ENCODE measurements around the gene NTHL1.
"Not testable (repeated sequence)": the region's sequence is repeated elsewhere in the genome, so short reads cannot be mapped to it uniquely, and the experiment has no call there.

Gene NTHL1

DNA sequence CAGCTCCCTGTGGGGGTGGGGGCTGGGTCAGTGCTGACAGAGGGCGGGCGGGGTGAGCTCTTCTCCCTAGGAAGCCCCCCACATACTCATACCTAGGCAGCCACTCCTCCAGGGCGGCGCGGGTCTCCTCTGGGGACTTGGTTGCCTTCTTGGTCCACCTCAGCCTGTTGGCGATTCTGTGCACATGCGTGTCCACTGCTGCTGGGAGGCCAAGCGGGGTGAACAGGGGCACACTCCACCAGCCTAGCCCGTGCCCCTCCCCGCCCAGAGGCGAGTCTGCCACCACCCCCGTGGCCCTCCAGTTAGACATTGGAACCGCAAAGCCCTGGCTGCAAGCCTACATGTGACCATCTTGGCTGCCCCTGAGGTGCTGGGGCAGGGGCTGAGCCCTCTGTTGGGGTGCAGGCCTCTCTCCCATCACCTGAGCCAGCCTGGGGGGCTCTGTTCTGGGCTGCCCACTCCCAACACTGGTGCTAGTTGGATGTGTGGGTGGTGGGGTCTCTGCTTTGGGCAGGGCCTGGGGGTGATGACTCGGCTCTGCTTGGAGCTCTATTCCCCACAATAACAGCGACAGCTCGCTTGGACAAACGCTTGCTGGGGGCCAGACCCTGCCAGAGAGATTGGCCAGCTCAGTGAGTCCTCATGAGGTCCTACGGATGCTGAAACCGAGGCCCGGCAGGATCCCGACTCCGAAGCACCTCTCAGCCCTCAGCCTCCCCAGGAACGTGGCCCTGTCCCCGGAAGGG is 7.4 kb downstream of the NTHL1 start:
- no peak for DNase-seq

DNA sequence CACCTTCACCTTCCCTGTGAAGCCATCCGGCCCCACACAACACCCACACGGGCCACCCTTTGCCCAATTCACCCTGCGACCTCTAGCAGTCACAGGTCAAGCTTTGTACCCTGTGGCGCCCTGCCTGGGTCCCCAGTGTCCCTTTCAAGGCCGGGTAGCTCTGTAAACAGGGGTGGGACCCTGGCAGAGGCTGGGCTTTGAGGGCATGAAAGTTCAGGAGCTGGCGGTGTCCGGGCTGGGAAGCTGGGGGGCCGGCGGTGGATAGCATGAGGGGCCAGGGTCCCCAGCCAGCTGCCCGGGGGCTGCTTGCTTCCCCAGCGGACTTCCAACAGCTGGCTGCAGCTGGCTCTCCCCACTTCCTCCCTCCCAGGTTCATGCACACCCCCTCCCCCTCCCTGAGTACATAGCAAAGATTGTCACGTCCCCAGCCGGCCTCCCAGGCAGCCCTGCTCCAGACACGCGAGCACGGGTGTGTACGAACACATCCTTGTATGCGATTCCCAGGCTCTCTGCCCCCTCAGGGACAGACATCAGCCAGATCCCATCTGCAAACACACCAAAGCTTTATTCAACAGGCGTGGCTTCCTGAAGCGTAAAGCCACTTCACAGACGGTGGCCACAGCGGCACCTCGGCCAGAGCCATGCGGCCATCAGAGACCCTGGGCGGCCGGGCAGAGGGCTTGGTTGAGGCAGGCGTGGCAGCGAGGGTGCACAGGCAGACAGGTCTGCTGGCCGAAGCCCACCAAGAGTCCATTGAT is 8.2 kb downstream of the NTHL1 start:
- no peak for DNase-seq

DNA sequence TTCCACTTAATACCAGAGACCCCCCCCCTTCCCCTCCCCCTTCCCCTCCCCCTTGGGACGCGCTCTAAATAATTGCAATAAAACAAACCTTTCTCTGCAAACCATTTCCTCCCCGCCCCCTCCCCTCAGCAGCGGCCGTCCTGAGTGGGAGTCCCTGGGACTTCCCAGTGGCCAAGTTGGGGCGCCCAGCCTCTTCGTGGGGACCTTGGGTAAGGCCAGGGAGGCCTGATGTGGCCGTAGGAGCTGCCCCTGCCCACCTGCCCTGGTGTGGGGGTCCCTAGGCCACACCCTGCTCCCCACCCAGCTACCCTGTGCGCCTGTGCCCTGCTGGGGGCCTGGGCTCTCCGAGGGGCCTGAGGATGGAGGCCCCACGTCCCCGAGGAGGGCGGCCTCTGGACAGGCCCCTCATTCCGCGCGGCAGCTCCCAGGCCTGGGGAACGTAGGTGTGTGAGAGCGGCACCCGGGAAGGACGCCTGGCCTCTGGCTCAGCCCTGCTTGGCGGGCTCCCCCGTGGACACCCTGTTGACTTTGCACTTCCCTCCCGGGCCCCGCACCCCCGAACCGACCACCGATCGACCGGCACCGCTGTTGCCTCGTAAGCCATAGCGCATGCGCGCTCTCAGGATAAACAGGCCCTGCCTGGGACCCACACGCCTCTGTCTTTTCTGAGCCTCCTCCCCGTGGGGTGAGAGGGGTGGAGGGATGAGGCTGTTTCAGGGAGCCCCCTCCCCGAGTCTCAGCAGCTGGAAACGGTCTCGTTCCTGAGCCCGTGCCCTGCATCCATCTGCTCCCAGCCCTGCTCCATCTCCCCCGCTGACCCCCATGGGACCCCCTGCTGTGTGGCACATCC is 9.0 kb downstream of the NTHL1 start:
- DNase-seq = no peak

DNA sequence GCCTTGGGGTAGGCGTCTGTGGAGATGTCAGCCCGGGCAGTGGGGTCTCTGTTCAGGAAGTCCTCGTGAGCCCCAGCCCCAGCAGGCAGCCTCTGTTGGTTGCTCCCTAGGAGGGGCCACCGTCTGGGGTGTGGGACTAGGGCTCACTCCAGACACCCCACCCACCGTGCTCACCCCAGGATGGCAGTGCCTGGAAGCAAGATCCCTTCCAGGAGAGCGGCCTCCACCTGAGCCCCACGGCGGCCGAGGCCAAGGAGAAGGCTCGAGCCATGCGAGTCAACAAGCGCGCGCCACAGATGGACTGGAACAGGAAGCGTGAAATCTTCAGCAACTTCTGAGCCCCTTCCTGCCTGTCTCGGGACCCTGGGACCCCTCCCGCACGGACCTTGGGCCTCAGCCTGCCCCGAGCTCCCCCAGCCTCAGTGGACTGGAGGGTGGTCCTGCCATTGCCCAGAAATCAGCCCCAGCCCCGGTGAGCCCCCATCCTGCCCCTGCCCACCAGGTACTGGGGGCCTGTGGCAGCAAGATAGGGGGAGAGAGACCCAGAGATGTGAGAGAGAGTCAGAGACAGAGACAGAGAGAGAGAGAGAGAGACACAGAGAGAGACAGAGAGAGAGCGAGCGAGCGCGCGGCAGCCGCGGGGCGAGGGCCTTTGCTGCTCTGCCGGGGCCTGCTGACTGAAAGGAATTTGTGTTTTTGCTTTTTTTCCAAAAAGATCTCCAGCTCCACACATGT is 9.8 kb downstream of the NTHL1 start:
- no peak for DNase-seq

DNA sequence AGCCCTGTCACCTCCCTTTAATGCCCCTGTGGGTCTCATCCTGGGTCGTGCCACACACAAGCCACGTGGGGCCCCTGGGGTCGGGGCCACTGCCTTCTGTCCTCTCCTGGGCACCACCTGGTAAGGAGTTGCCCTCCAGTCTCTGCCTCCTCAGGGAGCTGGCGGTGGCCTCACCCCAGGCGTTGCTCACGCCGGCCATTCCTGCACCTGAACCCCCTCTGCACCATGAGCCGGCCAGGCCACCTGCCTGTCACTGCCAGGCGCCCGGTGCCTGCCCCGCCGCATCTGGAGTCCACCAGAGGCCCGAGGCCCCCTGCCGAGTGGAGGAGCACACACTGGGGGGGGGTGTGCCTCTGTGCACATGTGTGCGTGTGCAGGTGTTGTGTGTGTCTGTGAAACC is 10.5 kb downstream of the NTHL1 start:
- no peak for DNase-seq

DNA sequence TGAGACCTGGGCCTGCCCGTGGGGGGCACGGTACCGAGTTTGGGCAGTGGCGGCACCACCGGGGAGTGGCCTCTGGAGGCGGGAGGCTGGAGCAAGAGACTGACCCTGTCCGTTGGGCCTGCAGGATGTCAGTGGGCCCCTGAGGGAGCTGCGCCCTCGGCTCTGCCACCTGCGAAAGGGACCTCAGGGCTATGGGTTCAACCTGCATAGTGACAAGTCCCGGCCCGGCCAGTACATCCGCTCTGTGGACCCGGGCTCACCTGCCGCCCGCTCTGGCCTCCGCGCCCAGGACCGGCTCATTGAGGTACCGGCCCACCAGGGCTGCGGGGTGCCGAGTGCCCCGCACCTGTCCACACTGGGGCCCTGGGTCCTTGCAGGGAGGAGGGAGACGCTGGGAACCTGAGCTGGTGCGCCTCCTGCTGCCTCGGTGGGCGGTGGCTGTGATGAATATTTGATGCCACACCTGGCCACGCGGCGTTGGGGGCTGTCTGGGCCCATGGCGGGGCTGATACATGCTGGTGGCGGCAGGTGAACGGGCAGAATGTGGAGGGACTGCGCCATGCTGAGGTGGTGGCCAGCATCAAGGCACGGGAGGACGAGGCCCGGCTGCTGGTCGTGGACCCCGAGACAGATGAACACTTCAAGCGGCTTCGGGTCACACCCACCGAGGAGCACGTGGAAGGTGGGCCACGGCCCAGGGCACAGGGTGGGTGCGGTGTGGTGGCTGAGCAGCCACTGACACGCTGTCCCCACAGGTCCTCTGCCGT is 11.3 kb downstream of the NTHL1 start:
- DNase-seq = no peak

DNA sequence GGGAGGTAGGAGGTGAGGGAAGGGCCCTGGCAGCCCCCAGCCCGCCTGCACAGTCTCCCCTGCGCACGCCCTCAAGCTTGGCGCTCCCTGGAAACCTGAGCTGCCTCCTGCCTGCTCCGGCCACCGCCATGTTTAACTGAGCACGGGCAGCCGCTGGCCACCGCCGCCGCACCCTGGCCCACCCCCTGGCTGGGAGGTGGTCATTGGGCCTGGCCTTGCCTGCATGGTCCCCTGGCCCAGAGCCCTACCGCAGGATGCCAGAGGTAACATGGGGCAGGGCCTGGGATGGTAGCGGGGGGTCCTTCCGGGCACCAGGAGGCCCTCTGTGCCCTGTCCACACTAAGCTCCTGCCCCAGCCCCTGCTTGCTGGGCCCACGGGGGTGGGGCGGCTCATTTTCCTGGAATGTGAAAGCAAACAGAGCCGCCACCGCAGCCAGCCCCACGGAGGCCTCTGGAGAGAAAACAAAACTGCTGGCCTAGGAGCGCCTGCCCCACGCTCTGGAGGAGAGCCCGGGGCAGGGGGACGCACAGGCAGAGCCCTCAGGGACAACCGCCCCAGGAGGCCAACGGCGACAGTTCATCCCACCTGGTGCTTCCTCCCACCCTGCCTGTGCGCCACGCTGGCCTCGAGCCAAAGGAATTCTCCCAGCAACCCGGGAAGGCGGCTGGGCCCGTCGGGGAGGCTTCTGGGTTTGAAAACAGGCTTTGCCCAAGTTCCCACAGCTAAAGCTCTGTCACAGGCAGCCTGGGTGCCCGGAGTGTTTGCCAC is 12.0 kb downstream of the NTHL1 start:
- DNase-seq = no peak

DNA sequence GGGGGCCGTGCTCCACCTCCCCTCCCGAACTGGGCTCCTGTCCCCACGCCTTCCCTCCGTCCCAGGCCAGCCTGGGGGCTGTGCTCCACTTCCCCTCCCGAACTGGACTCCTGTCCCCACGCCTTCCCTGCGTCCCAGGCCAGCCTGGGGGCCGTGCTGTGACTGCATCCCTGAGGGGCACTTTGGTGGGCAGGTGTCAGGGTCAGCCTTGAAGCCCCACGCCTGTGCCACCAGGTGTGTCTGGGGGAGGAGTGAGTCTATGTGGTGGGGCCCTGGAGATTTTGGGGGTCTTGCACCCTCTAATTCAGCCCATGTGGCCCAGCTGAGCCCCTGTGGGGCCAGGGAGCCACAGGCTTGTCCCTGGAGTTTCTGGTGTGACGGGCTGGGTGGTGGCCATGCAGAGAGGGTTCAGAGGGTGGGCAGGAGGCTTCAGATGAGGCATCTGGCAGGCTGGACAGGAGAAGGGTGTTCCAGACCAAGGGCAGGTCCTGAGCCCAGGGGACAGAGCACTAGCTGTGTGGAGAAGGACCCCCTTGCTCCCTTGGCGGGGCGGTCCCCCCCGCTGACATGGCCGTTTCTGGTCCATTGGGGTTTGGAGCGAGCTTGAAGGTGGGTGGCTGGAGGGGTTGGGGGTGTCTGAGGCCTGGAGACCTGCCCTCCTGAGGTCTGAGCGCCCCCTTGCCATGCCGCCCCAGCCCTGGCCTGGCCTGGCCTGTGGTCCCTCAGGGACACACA is 12.8 kb downstream of the NTHL1 start:
- DNase-seq = no peak

DNA sequence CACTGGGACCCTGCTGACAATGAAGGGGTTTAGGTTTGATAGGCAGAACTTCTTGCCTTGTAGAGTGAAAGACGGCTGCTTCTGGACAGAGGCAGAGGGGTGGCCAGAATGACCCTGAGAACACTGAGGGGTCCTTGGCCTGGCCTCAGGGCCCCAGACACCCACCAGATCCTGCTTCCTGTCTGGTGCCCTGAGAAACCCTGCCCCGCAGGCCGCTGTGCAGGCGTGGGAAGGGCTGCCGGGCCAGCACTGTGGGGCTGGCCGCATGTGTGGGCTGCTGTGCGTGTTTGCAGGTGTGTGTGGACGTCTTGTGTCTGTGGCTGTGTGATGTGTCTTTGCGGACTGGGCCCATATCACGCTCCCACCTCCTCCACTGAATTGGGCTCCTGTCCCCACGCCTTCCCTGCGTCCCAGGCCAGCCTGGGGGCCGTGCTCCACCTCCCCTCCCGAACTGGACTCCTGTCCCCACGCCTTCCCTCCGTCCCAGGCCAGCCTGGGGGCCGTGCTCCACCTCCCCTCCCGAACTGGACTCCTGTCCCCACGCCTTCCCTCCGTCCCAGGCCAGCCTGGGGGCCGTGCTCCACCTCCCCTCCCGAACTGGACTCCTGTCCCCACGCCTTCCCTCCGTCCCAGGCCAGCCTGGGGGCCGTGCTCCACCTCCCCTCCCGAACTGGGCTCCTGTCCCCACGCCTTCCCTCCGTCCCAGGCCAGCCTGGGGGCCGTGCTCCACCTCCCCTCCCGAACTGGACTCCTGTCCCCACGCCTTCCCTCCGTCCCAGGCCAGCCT is 13.5 kb downstream of the NTHL1 start:
- DNase-seq = not testable (repeated sequence)

DNA sequence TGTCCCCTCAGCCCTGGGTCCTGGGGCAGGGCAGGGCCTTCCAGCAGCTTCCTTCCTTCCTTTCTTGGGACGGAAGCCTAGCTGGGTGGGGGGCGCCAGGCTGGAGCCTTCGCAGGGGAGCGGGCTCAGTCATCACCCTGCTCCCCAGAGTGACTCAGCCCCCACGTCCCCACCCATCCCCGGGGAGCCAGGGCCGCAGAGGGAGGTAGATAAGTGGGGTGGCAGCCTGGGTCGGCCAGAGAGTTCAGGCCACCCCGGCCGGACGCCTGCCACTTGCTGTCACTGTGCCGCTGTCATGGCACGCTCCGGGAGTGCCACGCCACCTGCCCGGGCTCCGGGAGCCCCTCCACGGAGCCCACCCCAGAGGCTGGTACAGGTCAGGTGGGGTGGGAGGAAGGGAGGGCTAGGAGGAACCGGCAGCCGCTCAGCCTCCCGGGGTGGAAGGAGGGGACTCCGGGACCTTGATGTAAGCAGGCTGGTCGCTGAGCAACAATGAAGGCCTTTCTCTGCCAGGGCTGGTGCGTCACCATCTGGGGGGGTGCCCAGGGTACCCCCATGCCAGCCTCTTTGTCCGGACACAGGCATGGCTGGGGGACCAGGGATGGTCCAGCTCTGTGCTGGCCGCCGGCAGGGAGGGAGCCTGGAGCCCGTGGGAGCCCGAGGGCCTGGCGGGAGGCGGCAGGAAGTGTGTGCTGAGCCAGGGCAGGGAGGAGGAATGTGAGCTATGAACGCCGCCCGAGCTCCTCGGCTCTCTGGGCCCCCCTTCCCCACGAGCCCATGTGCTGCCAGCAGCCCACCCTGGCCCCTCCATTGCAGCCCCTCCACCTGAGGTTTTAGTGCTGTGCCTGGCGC is 14.4 kb downstream of the NTHL1 start:
- no peak for DNase-seq

DNA sequence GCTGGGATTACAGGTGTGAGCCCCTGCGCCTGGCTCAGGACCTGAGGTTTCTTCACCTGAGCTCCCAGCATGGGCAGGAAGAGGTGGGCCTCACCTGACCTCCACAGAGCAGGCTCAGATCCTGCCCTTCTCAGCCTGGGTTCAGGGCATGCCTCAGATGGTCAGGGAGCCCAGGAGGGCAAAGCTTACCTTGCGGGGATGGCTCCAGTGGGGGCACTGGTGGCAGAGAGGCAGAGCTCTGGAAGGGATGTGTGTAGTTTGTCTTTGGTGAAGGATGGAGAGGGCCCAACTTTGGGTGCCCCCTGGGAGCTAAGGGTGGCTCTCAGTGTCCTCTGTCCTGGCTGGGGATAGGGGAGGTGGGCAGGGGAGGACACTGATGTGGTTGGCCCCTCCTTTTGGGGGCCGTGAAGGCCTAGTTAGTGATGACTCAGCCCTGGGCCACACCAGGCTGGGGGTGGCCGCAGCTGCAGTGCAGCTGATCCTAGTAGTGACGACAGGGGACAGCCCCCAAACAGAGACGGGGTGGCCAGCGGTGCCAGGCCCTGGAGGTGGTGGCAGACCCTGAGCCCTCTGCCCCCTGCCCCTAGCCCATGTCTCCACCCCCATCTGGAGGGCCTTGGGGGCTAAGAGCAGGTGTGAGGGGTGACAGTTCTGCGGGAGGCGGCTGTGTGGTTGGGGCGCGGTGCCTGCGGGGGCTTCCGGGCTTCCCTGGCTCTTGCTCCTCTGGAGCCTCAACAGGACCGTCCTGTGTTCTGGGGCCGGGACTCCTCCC is 15.2 kb downstream of the NTHL1 start:
- DNase-seq = no peak

DNA sequence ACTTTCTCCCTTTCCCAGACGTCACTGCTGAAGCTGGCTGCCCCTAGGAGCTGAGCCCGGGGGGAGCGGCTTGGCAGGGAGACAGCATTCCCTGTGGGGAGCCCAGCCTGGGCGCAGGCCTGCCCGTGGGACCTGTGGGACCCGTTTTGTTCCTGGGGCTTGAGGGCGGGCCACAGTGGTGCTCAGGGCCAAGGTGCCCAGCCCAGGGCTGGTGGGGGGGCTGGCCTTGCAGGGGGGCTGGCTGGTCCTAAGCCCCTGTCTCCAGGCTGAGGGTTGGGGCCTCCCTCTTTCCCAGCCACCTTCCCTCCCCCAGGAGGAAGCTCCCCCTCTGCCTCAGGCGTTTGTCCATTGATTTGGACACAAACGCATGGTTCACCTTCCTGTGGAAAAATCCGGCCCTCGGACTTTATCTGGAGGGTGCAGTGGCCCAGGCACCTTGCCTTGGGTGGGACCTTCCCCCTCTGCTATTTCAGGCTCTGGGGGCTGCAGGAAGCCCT is 16.5 kb downstream of the NTHL1 start:
- DNase-seq = no peak

DNA sequence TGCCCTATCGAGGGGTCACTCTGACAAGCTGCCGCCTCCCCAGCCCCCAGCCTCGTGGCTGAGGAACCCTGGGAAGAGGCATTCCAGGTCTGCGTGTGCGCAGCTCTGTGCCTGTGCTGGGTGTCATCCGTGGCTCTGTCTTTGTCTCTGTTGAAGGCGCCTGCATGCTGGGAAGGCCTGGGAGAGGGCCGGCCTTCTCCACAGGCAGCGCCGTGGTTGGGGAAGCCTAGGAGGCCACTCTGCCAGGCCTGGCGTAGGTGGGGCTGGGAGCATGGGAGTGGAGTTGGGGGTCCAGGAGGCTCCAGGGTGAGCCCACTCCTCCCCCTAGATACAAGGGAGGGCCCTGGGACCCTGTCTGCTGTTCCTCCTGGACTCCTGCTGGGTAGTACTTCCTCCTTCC is 17.6 kb downstream of the NTHL1 start:
- DNase-seq = no peak

DNA sequence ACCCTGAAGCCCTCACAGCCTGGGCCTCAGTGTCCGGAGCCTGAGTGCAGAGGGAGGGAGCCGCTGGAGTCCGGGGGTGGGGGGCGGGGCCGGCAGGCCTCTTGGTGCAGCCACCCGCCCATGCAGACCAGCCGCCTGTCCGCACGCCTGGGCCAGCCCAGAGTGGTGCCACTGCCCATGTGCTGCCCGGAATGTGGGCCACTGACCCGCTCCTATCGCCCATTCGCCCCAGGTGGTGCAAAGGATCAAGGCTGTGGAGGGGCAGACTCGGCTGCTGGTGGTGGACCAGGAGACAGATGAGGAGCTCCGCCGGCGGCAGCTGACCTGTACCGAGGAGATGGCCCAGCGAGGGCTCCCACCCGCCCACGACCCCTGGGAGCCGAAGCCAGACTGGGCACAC is 18.3 kb downstream of the NTHL1 start:
- DNase-seq = no peak

DNA sequence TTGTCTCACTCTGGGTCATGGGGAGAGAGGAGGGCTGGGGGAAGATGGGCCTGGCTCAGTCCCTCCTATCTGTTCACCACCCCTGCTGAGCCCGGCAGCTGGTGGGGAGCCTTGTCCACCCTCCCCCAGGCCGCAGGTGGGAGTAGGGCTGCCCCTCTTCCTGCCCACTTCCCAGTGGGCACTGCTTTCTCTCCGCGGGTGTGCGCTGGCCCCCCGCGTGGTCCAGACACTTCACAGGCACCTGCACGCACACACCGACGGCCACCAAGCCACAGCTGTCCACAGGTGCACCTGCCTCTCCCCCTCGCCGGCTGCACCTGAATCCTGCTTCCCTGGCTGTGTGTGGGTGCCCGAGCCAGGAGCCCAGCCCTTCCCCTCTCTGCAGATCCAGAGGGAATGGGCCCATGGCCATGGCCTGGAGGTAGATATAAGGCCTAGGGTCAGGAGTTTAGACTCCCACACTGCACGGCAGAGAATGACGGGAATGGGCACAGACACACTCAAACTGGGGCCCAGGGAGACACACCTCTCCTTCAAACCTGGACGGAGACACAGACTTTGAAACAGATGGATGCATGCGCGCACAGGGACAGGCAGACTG is 18.9 kb downstream of the NTHL1 start:
- no peak for DNase-seq

DNA sequence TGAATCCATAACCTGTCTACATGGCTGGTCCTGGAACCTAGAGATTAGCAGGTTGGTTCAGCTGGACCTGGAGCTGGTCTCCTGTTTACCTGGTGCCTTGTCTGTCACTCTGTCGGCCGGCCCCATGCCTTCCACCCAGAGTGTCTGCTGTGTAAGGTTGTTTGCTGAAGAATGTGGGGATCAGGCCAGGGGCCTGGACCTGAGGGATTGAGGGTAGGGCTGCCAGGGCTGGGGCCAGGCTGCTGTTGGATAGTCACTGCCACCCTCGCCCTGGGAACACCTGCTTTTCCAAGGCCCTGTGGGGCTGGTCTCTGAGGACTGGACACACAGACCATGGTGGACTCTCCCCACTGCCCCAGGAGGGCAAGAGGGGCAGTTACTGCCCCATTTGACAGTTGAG is 19.5 kb downstream of the NTHL1 start:
- no peak for DNase-seq

Measured in activated effector memory CD4-positive, alpha-beta T cell treated with Interleukin-2 at 50 U/mL for 16 hours (primary cell).